ENCODE data around the gene RAD51AP2.
"Not testable (repeated sequence)": the region's sequence is repeated elsewhere in the genome, so short reads cannot be mapped to it uniquely, and the experiment has no call there.

The RAD51AP2 gene

GRCh38 chr2:17536416-17536815 lies 18.2 kb upstream of the RAD51AP2 start:
- DNase-seq: no peak

GRCh38 chr2:17533546-17533945 lies 15.3 kb upstream of the RAD51AP2 start:
- no peak for DNase-seq

- DNase-seq: no peak
These were observed 11.5 kb upstream of the RAD51AP2 start for GRCh38 chr2:17529771-17530170.

DNA sequence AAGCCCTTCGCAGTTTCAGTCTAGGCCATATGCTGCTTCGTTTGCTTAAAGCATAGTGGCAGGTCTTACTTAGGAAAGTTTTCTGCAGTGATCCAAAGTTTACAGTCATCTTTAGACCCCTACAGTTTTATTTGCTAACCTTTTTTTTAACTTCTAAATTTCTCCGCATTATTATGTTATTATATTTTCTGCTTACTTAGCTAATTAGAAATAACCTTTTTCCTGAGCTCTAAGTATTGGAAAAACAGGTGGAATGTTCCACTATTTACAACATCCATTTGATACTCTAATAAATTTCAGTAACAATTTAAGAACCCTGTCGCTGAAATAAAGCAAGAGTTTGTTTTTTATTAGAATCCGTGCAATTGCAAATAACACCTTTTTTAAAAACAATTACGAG lies 4.1 kb upstream of the RAD51AP2 start:
- no peak for DNase-seq

GRCh38 chr2:17521621-17522020 lies 3.4 kb upstream of the RAD51AP2 start:
- no peak for DNase-seq

GRCh38 chr2:17520761-17521160 lies 2.5 kb upstream of the RAD51AP2 start:
- DNase-seq: no peak

- DNase-seq: no peak
These were observed 1.2 kb upstream of the RAD51AP2 start for GRCh38 chr2:17519486-17519885.

- DNase-seq: no peak
These were observed 594 bp downstream of the RAD51AP2 start for GRCh38 chr2:17517481-17518211.

GRCh38 chr2:17515652-17516051 lies 2.6 kb downstream of the RAD51AP2 start:
- no peak for DNase-seq

DNA sequence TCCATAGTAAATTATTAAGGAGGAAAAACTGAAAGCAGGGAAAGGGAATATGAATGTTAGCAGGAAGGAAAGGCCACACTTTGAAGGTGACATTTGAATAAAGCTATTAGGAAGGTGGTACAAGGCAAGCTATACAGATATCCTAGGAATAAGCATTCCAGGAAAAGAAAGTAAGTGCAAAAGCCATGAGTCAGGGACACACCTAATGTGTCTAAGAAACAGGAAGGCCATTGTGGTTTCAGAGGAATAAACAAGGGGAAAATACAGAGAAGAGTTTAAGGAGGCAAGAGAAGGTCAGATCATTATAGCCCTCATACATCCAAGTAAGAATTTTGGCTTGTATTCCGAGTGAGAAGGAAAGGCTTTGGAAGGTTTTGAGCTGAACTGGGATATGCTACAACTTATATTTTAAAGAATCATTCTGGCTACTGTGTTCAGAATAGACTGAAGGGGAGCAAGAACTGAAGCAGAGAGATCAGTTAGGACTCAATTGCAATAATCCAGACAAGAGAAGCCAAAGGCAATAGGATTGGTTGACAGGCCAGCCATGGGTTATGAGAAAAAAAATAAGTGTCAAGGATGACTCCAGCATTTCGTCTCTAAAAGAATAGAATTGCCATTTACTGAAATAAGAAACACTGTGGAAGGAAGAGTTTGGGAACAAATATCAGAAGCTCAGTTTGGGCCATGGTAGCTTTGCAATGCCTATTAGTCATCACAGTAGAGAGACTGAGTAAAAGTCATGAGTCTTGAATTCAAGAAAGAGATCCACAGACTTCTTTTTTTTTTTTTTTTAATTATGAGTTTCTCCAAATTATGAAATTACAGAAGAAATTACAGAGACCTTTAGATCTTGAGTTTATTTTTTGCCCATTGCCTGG lies 11.3 kb downstream of the RAD51AP2 start:
- no peak for DNase-seq

DNA sequence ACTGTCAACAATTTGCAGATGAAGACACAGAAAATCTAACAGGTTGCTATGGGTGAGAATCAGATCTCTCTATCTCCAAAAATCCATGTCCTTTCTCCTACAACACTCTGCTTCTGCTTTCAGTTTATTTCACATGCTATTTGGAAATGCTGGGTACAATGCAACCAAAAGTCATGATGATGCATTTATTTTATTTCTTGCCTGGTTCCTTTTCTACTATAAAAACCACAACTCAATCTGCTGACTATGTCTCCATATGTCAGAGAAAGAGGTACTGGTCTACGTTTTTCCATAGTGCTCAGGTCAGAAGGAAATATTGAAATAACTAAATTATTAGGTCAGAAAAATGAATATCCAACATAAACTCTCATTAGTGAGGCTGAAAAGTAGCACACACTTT lies 20.5 kb downstream of the RAD51AP2 start:
- DNase-seq: no peak

DNA sequence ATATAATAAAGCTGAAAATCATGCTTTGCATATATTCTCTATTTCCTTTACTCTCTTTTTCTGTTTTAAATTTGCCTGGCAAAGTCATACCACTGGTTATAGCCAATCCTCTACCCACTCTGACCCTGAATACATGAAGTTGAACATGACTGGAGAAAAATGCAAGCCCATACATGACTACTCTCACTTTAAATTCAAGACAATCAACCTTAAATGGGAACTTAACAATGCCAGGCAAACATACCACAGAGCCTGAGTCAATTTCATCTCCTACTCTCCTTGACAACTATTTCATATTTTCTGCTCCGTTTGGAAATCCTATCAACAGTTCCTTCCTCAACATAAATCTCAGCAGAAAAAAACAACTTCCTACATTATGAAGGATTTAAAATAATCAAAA lies 22.6 kb downstream of the RAD51AP2 start:
- no peak for DNase-seq

DNA sequence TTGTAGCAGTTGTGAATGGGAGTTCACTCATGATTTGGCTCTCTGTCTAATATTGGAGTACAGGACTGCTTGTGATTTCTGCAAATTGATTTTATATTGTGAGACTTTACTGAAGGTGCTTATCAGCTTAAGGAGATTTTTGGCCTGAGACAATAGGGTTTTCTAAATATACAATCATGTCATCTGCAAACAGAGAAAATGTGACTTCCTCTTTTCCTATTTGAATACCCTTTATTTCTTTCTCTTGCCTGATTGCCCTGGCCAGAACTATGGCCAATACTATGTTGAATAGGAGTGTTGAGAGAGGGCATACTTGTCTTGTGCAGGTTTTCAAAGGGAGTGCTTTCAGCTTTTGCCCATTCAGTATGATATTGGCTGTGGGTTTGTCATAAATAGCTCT lies 28.1 kb downstream of the RAD51AP2 start:
- DNase-seq: not testable (repeated sequence)

GRCh38 chr2:17488610-17489009 lies 29.6 kb downstream of the RAD51AP2 start:
- DNase-seq: not testable (repeated sequence)

DNA sequence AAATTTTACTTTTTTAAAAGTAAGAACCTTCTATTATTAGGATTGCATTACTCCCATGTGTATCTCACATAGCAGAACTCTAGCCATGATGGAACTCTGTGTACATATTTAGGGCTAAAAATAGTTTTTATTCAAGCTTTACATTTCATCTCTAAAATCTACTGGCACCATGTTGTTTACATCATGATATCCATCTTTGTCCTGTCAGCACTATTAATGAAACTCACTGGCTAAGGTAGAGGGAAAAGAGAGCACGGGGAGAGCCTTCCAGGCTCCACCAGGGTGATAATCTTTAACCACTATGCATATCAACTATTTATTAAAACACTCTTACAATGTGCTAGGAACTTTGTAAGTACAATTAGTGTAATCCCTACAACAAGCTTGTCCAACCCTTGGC lies 34.7 kb downstream of the RAD51AP2 start:
- no peak for DNase-seq

DNA sequence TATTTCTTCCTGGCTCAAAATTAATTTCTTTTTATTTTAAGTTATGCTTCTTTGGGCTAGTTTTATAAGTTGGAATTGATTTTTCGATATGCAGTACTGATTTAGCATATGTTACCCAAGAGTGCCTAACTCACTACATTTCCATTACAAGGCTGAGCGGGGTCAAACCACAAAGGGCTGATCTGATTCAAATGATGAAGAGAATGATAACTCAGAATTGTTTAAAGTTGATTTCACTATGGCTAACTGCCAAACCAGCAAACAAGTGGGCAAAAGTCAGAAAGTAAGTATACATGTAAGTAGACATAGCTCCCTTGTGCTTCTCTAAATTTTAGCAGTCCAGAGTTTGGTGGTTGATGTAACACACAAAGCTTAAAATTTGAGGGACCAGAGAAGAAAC lies 35.6 kb downstream of the RAD51AP2 start:
- DNase-seq: no peak

DNA sequence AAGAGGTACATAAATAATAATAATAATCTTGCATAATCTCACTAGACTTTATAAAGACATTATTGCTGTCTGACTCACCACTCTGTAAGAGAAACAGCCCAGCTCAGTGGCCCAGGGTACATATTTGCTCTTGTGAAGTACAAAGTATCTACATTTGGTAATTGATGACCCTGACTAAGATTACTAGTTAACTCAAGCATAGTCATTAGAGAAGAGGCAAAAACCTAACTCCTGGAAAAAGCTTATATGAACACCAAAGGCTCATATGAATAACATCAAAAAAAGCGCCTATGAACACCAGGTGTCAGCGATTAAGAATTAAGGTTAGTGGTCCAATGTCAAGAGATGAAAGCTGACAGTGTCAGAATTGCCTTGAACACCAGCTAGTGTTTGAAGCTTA lies 38.4 kb downstream of the RAD51AP2 start:
- no peak for DNase-seq

- DNase-seq: no peak
These were observed 41.4 kb downstream of the RAD51AP2 start for GRCh38 chr2:17476830-17477229.

GRCh38 chr2:17476064-17476463 lies 42.2 kb downstream of the RAD51AP2 start:
- DNase-seq: no peak

- DNase-seq: no peak
These were observed 43.0 kb downstream of the RAD51AP2 start for GRCh38 chr2:17475286-17475685.

- DNase-seq: no peak
These were observed 46.3 kb downstream of the RAD51AP2 start for GRCh38 chr2:17471979-17472378.

DNA sequence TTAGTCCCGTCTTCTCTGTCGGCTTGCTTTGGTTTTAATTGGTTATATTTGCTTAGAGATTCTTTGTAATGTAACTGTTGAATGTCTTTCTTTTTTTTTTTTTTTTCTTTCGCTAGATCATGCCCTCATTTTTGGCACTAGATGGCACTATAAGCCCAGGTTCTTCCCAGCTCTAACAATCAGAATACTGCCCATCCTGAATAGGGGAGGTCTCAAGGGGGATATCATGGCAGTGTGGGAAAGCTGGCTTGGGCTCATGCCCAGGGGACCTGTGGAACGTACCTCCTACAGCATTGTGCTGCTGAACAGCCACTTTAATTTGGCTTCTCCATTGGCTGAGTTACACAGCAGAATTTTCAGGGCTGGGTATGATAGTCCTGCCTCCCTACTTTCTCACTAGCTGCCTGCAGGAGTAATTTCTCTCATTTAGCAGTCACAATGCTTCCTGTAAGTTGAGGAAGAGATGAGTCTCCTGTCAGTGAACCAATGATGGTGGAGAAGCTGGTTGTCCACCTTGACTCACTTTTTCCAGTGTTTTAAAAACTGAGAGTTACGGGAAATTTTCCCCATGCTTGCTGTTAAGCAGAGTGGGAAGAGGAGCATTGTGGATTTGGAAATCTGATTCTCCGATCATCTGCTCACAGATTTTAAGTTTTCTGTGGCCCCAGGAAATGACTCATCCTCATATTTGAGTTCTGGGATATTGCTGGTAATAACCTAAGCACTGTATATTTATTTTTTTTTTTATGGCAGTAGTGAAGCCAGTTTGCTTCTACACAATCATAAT lies 47.2 kb downstream of the RAD51AP2 start:
- peak; percentile 31 for DNase-seq

GRCh38 chr2:17461087-17461475 lies 57.2 kb downstream of the RAD51AP2 start:
- no peak for DNase-seq
